ENCODE measurements around the gene TMEM107.

The TMEM107 gene

GRCh38 chr17:8190506-8190905, 14.3 kb upstream of the TMEM107 start:
- no peaks in the 10 kb centered on the region for H3K9me3 ChIP-seq (ENCODE audit: control insufficient read depth, insufficient read depth, low read depth, low read length)
- POLR2A ChIA-PET: interaction anchor here (0.6 to 13.9 kb wide), 19 partner anchors 10 to 503 kb away, joined by 3 to 394 read pairs (median 5); partner anchors contain the start of genes AURKB, CTC1, SLC25A35 and TP53
- H3K27ac ChIP-seq (ENCODE audit: extremely low read depth, low read depth, low read length): no peak overlapping the region
- peaks cover 13% of the 10 kb centered on the region for H3K4me1 ChIP-seq (ENCODE audit: control insufficient read depth, insufficient read depth, low read length)
- CTCF ChIA-PET: interaction anchor here (0.6 to 1.1 kb wide), 6 partner anchors 15 to 1179 kb away, joined by 3 to 5 read pairs (median 4); partner anchors contain the start of gene TMEM107
- TF ChIP-seq ZNF221 (tag by site-specific recombination; IDR thresholded peaks at IDR 0.05; ENCODE audit: borderline replicate concordance) (no peak), ZNF639 (tag by site-specific recombination; IDR thresholded peaks at IDR 0.05) (peak; percentile 4; the same call in 1 of the 2 replicates), ZNF501 (tag by site-specific recombination; IDR thresholded peaks at IDR 0.05) (no peak)
- H3K4me3 ChIP-seq (ENCODE audit: low read depth, low read length): no peak overlapping the region; the same call in 1 of the 2 replicates
- no peaks in the 10 kb centered on the region for H3K36me3 ChIP-seq (ENCODE audit: control insufficient read depth in 2 of 2, insufficient read depth in 1 of 2, low read length in 2 of 2)

GRCh38 chr17:8189711-8190477, 13.7 kb upstream of the TMEM107 start, which contains the start of gene BORCS6:
Gene BORCS6 (minus strand): TSS chr17:8190180. CDS start chr17:8190140, 40 bp downstream.
- Histone ChIP-seq H3K36me3 (ENCODE audit: control insufficient read depth in 2 of 2, insufficient read depth in 1 of 2, low read length in 2 of 2) (no peaks in the 10 kb centered on the region), H3K27ac (ENCODE audit: extremely low read depth, low read depth, low read length) (peak within 1 kb of the TSS; percentile 75; the same call in 1 of the 2 replicates), H3K4me1 (ENCODE audit: control insufficient read depth, insufficient read depth, low read length) (peaks cover 13% of the 10 kb centered on the region), H3K4me3 (ENCODE audit: low read depth, low read length) (peak within 1 kb of the TSS; percentile 75), H3K9me3 (ENCODE audit: control insufficient read depth, insufficient read depth, low read depth, low read length) (no peaks in the 10 kb centered on the region)
- ChIA-PET POLR2A (interaction anchor here (0.6 to 13.9 kb wide), 19 partner anchors 9 to 502 kb away, joined by 3 to 394 read pairs (median 4); partner anchors contain the start of genes AURKB, CTC1, SLC25A35 and TP53), CTCF (interaction anchor here (0.5 to 1.1 kb wide), 8 partner anchors 14 to 1178 kb away, joined by 3 to 5 read pairs (median 4); partner anchors contain the start of gene TMEM107)
- TF ChIP-seq GLI4 (tag by site-specific recombination; IDR thresholded peaks at IDR 0.05): no peak
- TF ChIP-seq ZBTB1 (tag by site-specific recombination; IDR thresholded peaks at IDR 0.05): 0 out of 2 replicates have a peak, but pooled peaks have one; percentile 15
- peak; percentile 58 for TF ChIP-seq ZBTB17 (tag by site-specific recombination; IDR thresholded peaks at IDR 0.05)
- TF ChIP-seq GFI1B (tag by site-specific recombination; IDR thresholded peaks at IDR 0.05): no peak
- peak; percentile 90; the same call in 1 of the 2 replicates for TF ChIP-seq ZNF777 (tag by site-specific recombination; IDR thresholded peaks at IDR 0.05; ENCODE audit: borderline replicate concordance)
- TF ChIP-seq ZNF610 (tag by site-specific recombination; IDR thresholded peaks at IDR 0.05; ENCODE audit: borderline replicate concordance): no peak
- no peak for TF ChIP-seq HIC1 (tag by site-specific recombination; IDR thresholded peaks at IDR 0.05)
- no peak for TF ChIP-seq ZNF10 (tag by site-specific recombination; IDR thresholded peaks at IDR 0.05)
- peak; percentile 70 for TF ChIP-seq ZBTB26 (tag by site-specific recombination; optimal IDR thresholded peaks at IDR 0.05)
- no peak for TF ChIP-seq ZSCAN18 (tag by site-specific recombination; IDR thresholded peaks at IDR 0.05)
- no peak for TF ChIP-seq ZNF416 (tag by site-specific recombination; IDR thresholded peaks at IDR 0.05)
- no peak for TF ChIP-seq ZNF132 (tag by site-specific recombination; IDR thresholded peaks at IDR 0.05; ENCODE audit: borderline replicate concordance)
- TF ChIP-seq ZNF140 (tag by site-specific recombination; IDR thresholded peaks at IDR 0.05): no peak
- peak; percentile 97 for TF ChIP-seq PATZ1 (tag by site-specific recombination; IDR thresholded peaks at IDR 0.05)
- peak; percentile 85 for TF ChIP-seq KLF17 (tag by site-specific recombination; IDR thresholded peaks at IDR 0.05)
- TF ChIP-seq ZNF529 (tag by site-specific recombination; IDR thresholded peaks at IDR 0.05; ENCODE audit: insufficient replicate concordance): no peak
